HEK293T (cell line): ENCODE results near the gene ETV6.

Source experiments
- ARNT ChIP-seq: fragments of 450-650 bp; IDR thresholded peaks from 2 replicates; pipeline ENCODE4 v1.6.1; 2017; ENCODE audit warnings: mild to moderate bottlenecking
- BHLHE40 ChIP-seq: fragments of 450-650 bp; IDR thresholded peaks from 2 replicates; pipeline ENCODE4 v1.6.1; 2016; ENCODE audit warnings: mild to moderate bottlenecking, moderate library complexity, borderline replicate concordance
- FOXA1 ChIP-seq: fragments of 450-650 bp; IDR thresholded peaks from 2 replicates; pipeline ENCODE4 v1.6.1; 2016; ENCODE audit warnings: mild to moderate bottlenecking
- HDGF ChIP-seq: fragments of 450-650 bp; IDR thresholded peaks from 2 replicates; pipeline ENCODE4 v1.6.1; 2017; ENCODE audit warnings: antibody characterized with exemption, borderline replicate concordance
- NFRKB ChIP-seq: fragments of 450-650 bp; IDR thresholded peaks from 2 replicates; pipeline ENCODE4 v1.6.1; 2016; ENCODE audit warnings: mild to moderate bottlenecking, moderate library complexity
- SP1 ChIP-seq: fragments of 450-650 bp; IDR thresholded peaks from 2 replicates; pipeline ENCODE4 v1.6.1; 2017
- TARDBP ChIP-seq: fragments of 450-650 bp; IDR thresholded peaks from 2 replicates; pipeline ENCODE4 v1.6.1; 2016

GRCh38 chr12:11762723-11763326, 113.4 kb downstream of the ETV6 start:
- TF ChIP-seq BHLHE40 (no peak), FOXA1 (no peak), NFRKB (no peak), SP1 (no peak), ARNT (no peak), TARDBP (no peak), HDGF (no peak)
